Measurements from ENCODE around the gene LMOD2.

GRCh38 chr7:123669485-123669884 is 13.8 kb downstream of the LMOD2 start:
- TF ChIP-seq, protein P1, sequence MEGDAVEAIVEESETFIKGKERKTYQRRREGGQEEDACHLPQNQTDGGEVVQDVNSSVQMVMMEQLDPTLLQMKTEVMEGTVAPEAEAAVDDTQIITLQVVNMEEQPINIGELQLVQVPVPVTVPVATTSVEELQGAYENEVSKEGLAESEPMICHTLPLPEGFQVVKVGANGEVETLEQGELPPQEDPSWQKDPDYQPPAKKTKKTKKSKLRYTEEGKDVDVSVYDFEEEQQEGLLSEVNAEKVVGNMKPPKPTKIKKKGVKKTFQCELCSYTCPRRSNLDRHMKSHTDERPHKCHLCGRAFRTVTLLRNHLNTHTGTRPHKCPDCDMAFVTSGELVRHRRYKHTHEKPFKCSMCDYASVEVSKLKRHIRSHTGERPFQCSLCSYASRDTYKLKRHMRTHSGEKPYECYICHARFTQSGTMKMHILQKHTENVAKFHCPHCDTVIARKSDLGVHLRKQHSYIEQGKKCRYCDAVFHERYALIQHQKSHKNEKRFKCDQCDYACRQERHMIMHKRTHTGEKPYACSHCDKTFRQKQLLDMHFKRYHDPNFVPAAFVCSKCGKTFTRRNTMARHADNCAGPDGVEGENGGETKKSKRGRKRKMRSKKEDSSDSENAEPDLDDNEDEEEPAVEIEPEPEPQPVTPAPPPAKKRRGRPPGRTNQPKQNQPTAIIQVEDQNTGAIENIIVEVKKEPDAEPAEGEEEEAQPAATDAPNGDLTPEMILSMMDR (IDR thresholded peaks at IDR 0.05) = no peak
- TF ChIP-seq EP300 (IDR thresholded peaks at IDR 0.05) = no peak
